ENCODE measurements around the gene NFKBIL1.
"Not testable (repeated sequence)": the region's sequence is repeated elsewhere in the genome, so short reads cannot be mapped to it uniquely, and the experiment has no call there.

NFKBIL1 gene

GRCh38 chr6:31582230-31582643 lies 34.8 kb downstream of the NFKBIL1 start, which contains the start of gene LTB:
TSS of gene LTB (minus strand) at chr6:31582424. CDS start at chr6:31582417, 7 bp downstream.
- no peak for DNase-seq

- DNase-seq = no peak
Measured at GRCh38 chr6:31585491-31585890, 38.1 kb downstream of the NFKBIL1 start.

DNA sequence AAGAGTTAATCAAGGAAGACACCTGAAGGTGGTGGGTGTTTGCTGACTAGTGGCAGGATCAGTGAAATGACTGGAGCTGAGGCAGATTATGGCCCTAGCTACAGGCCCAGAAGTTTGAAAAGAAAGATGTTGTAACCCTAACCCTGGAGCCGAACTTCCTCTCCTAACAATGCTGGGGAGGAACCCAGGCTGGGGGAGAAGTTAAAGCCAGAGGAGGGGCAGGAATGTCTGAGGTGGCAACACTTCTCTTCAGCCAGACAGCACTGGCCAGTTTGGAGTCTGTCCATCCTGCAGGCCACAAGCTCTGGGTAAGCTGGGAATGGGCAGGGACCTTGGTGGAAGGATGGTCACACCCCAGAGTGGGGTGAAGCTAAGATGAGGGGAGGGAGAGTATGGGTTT lies 38.6 kb downstream of the NFKBIL1 start, which contains the start of gene LST1:
TSS of gene LST1 (plus strand) at position 270 of the 400 bp plus-strand sequence. CDS start 1,023 bp downstream, outside the sequence.
- no peak for DNase-seq

DNA sequence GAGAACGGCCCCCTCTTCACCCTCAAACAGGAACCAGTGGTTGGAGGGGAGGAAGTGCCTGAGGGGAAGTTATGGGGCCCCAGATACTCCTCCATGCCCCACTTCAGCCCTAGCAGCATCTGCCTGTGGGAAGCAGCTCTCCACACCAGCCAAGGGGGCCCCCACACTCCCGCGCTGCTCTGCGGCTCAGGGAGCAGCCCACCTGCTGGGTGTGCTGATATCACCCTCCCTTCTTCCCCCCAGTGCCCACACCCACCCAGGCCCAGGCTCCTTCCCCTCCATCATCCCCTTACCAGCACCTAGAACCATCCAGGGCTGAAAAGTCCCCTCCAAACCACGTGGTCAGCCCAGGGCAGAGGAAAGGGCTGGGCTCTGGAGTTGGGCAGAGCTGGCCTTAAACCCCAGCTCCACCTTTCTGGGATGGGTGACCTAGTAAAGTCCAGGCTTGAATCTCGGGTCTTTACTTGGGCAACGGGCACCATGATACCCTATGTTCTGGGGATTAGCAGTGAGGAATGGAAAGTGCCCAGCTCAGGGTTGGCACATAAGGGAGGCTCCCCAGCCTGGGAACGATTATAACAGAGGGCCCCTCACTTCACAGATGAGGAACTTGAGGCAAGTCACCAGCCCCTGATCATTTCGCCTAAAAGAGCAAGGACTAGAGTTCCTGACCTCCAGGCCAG lies 39.3 kb downstream of the NFKBIL1 start:
- DNase-seq = no peak

DNA sequence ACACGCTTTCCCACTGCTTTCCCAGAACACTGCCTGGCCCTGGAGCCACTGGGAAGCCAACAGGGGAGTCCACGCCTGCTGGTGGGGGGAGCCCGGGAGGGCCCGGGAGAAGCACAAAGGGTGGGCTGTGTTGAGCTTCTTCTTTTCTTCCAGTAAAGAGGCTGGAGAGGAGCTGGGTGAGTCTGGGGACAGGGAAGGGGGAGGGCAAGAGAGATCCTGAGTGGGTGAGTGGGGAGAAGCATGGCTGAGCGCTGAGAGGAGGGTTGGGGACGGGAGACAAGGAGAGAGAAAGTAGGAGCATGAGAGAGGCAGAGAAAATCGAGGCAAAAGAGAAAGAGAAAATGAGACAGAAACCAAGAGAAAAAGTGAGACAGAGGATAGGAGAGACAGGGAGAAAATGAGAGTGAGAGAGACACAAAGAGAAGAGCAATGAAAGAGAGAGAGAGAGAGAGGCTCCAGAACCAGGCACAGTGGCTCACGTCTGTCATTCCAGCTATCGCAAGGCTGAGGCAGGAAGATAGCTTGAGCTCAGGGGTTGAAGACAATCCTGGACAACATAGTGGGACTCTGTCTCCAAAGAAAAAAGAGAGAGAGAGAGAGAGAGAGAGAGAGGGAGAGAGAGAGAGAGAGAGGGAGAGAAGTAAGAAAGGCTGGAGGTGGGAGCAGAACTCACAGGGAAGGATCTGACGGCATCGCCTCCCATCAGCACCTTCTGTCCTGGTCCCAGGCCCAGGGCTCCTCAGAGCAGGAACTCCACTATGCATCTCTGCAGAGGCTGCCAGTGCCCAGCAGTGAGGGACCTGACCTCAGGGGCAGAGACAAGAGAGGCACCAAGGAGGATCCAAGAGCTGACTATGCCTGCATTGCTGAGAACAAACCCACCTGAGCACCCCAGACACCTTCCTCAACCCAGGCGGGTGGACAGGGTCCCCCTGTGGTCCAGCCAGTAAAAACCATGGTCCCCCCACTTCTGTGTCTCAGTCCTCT lies 40.7 kb downstream of the NFKBIL1 start:
- no peak for DNase-seq

DNA sequence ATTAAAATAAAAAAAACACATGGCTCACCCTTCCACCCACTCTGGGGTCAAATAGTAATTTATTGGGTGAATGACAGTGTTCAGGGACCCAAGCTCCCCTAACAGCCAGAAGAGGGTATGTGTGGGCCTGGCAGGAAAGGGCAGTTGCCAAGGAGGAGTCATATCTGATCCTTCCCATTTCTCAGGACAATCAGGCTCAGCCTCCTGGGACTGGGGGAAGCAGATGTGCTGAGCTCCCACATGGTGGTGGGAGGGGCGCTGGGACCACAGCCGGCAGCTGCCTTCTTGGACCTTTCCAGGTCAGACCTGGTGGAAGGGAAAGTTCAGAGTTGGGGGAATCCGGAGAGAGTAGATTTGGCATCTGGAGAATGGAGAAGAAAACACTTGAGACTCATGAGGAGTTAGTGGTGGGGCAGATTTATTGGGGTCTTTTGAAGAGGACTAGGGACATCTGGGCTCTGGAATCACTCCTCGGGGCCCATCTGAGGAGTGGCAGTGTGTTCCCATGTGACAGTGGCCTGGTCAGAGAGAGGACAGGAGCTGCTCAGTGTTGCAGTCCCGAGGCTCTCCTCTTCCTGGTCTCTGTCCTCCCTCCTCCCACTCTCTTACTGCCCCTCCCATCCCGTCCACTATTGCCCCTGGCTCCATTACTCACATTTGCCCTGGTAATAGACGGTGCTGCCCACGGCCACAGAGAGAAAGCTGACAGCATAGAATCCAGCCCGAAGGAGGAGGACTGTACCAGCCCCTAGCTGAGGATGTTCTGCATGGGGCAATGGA lies 41.7 kb downstream of the NFKBIL1 start:
- DNase-seq = no peak

DNA sequence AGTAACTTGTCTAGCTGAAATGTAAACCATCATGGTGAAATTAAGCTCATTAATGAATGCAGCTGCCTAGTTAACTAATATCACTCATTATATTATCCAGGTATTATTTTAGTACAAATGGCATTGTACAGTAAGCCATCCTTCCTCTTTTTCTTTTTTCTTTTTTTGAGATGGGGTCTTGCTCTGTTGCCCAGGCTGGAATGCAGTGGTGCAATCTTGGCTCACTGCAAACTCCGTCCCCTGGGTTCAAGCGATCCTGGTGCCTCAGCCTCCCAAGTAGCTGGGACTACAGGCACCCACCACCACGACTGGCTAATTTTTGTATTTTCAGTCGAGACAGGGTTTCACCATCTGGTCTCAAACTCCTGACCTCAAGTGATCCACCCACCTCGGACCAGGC lies 43.3 kb downstream of the NFKBIL1 start:
- DNase-seq = not testable (repeated sequence)

- DNase-seq = no peak
Measured at GRCh38 chr6:31592396-31592771, 45.0 kb downstream of the NFKBIL1 start.

DNA sequence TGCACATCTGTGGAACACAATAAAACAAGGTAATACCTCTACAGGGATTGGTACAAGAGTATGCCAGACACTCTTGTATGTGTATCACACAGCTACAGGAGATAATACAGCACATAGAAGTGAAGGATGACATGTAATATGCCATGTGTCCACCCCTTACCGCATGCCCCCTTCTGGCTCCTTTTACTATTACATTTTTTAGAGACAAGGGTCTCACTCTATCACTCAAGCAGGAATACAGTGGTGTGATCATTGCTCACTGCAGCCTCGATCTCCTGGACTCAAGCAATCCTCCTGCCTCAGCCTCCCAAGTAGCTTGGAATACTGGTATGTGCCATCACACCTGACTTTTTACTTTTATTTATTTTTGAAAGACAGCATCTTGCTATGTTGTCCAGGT lies 49.6 kb downstream of the NFKBIL1 start:
- peak; percentile 3 for DNase-seq

GRCh38 chr6:31607317-31607716 lies 59.9 kb downstream of the NFKBIL1 start:
- no peak for DNase-seq
